A549 (cell line): Measurements from ENCODE around the gene PHOX2A. TPM values are rescaled to one million over a fixed set of nuclear protein-coding genes. Genes with fewer than 3 reads are reported as not detected.

ENCODE experiments used
- ATAC-seq, 2 experiments: fragments of 200-7000 bp in 1 of 2; fragments of >200 bp in 1 of 2; cut with Nextera tagmentation in 1 of 2; cut with Tn5 transposase in 1 of 2; 3 replicates each; pipeline versions ENCODE4 v1.8.0 to v1.9.1; 2018 to 2020; ENCODE audit warnings: mild to moderate bottlenecking in 1 of 2, moderate library complexity in 1 of 2
- CTCF ChIA-PET: fragments of 300-600 bp; sonication (Branson Sonifier 250); formaldehyde crosslinking; extraction: SDS; loops from one replicate; lab custom pipeline; 2021; ENCODE audit warnings: antibody characterized with exemption, inconsistent platforms; lab: Yijun Ruan, JAX
- POLR2A ChIA-PET: fragments of 350-600 bp; formaldehyde crosslinking; extraction: SDS; loops from one replicate; lab custom pipeline; 2021; ENCODE audit warnings: antibody characterized with exemption, inconsistent platforms; lab: Yijun Ruan, JAX
- DNase-seq, 2 experiments: peaks; one replicate each; pipeline versions ENCODE4 v3.0.0 to v3.0.0-alpha.2; 2011 to 2016; ENCODE audit warnings: low read depth in 1 of 2, low spot score in 1 of 2
- FAIRE-seq: peaks from 2 replicates; lab custom pipeline; 2011; peaks lifted over from hg19 to GRCh38; lab: Jason Lieb, UNC
- H3K27ac ChIP-seq, 2 experiments: fragments of >200 bp; sonication (Bioruptor Twin); formaldehyde crosslinking; 3 replicates each; pipeline ENCODE4 v1.5.1; 2016 to 2017
- H3K4me1 ChIP-seq: fragments of >200 bp; sonication (Bioruptor Twin); formaldehyde crosslinking; 3 replicates; pipeline ENCODE4 v1.6.1; 2016
- H3K4me2 ChIP-seq: fragments of >200 bp; sonication (Bioruptor Twin); formaldehyde crosslinking; 3 replicates; pipeline ENCODE4 v1.6.1; 2016
- H3K4me3 ChIP-seq: fragments of >200 bp; sonication (Bioruptor Twin); formaldehyde crosslinking; 3 replicates; pipeline ENCODE4 v1.5.1; 2016
- H3K9me3 ChIP-seq: fragments of >200 bp; sonication (Bioruptor Twin); formaldehyde crosslinking; 3 replicates; pipeline ENCODE4 v1.6.1; 2016
- CEBPB ChIP-seq, 2 experiments: fragments of >200 bp in 1 of 2; sonication (Bioruptor Twin) in 1 of 2; formaldehyde crosslinking in 1 of 2; IDR thresholded peaks; 2 replicates each; pipeline ENCODE4 v1.6.1; 2012 to 2016
- CHD2 ChIP-seq: fragments of 150-350 bp; IDR thresholded peaks from 2 replicates; pipeline ENCODE4 v1.6.1; 2014; ENCODE audit warnings: low read length; ENCODE audit not compliant: partially characterized antibody
- CTCF ChIP-seq: fragments of >200 bp; sonication (Bioruptor Twin); formaldehyde crosslinking; IDR thresholded peaks from 3 replicates; pipeline ENCODE4 v1.5.1; 2016
- ESRRA ChIP-seq: fragments of 150-350 bp; IDR thresholded peaks from 2 replicates; pipeline ENCODE4 v1.6.1; 2014; ENCODE audit warnings: mild to moderate bottlenecking, low read length, borderline replicate concordance
- FOSB ChIP-seq: fragments of 250-450 bp; sonication (Bioruptor Pico); IDR thresholded peaks from 2 replicates; pipeline ENCODE4 v1.5.0; 2020; ENCODE audit warnings: mild to moderate bottlenecking, moderate library complexity
- GATA3 ChIP-seq: IDR thresholded peaks from 2 replicates; pipeline ENCODE4 v1.6.1; 2012; ENCODE audit warnings: borderline replicate concordance
- HES2 ChIP-seq: fragments of >200 bp; sonication (Bioruptor Twin); formaldehyde crosslinking; IDR thresholded peaks from 2 replicates; pipeline ENCODE4 v1.6.1; 2016
- HMGXB4 ChIP-seq: fragments of 250-450 bp; sonication (Bioruptor Pico); IDR thresholded peaks from 2 replicates; pipeline ENCODE4 v1.5.0; 2021; ENCODE audit warnings: mild to moderate bottlenecking, moderate library complexity, borderline replicate concordance
- HOXB13 ChIP-seq: fragments of 250-450 bp; sonication (Bioruptor Pico); IDR thresholded peaks from 2 replicates; pipeline ENCODE4 v1.5.0; 2020; ENCODE audit warnings: low read depth, mild to moderate bottlenecking, moderate library complexity
- HOXB5 ChIP-seq: fragments of 250-450 bp; sonication (Bioruptor Pico); IDR thresholded peaks from 2 replicates; pipeline ENCODE4 v1.5.0; 2020; ENCODE audit warnings: mild to moderate bottlenecking, moderate library complexity
- JUN ChIP-seq, 2 experiments: fragments of >200 bp; sonication (Bioruptor Twin); formaldehyde crosslinking; IDR thresholded peaks; 2 replicates in 1 of 2; 3 replicates in 1 of 2; pipeline ENCODE4 v1.6.1; 2016 to 2017
- JUNB ChIP-seq: fragments of >200 bp; sonication (Bioruptor Twin); formaldehyde crosslinking; IDR thresholded peaks from 2 replicates; pipeline ENCODE4 v1.6.1; 2016
- KDM1A ChIP-seq: fragments of 200-600 bp; sonication (generic); IDR thresholded peaks from 2 replicates; pipeline ENCODE4 v1.6.1; 2016; ENCODE audit warnings: low read depth, mild to moderate bottlenecking
- KDM5A ChIP-seq: fragments of 200-600 bp; sonication (generic); IDR thresholded peaks from 2 replicates; pipeline ENCODE4 v1.6.1; 2016; ENCODE audit warnings: antibody characterized with exemption, mild to moderate bottlenecking
- NPAS2 ChIP-seq: fragments of 250-450 bp; sonication (Bioruptor Pico); IDR thresholded peaks from 2 replicates; pipeline ENCODE4 v1.8.0; 2022; ENCODE audit warnings: mild to moderate bottlenecking, moderate library complexity, borderline replicate concordance
- NR3C1 ChIP-seq: fragments of >200 bp; sonication (Bioruptor Twin); formaldehyde crosslinking; IDR thresholded peaks from 3 replicates; pipeline ENCODE4 v1.6.1; 2017
- POLR2AphosphoS2 ChIP-seq: conservative IDR thresholded peaks from 2 replicates; pipeline ENCODE4 v1.6.1; 2012; ENCODE audit warnings: low read length, improper control_type of control experiment, inconsistent platforms
- RAD21 ChIP-seq, 2 experiments: fragments of >200 bp in 1 of 2; sonication (Bioruptor Twin) in 1 of 2; formaldehyde crosslinking in 1 of 2; IDR thresholded peaks in 1 of 2; conservative IDR thresholded peaks in 1 of 2; 2 replicates in 1 of 2; 3 replicates in 1 of 2; pipeline ENCODE4 v1.6.1; 2012 to 2018; ENCODE audit warnings: inconsistent platforms in 1 of 2
- RCOR1 ChIP-seq: fragments of 150-350 bp; IDR thresholded peaks from 2 replicates; pipeline ENCODE4 v1.6.1; 2014; ENCODE audit warnings: antibody characterized with exemption, low read length, low read depth
- REST ChIP-seq: fragments of 200-600 bp; sonication (generic); IDR thresholded peaks from 2 replicates; pipeline ENCODE4 v1.6.1; 2016; ENCODE audit warnings: antibody characterized with exemption, mild to moderate bottlenecking, moderate library complexity
- RFX5 ChIP-seq: fragments of 450-650 bp; IDR thresholded peaks from 2 replicates; pipeline ENCODE4 v1.7.1; 2014; ENCODE audit warnings: antibody characterized with exemption, mild to moderate bottlenecking, moderate library complexity
- SREBF2 ChIP-seq: fragments of 450-650 bp; IDR thresholded peaks from 2 replicates; pipeline ENCODE4 v1.6.1; 2014; ENCODE audit warnings: mild to moderate bottlenecking, moderate library complexity
- TFCP2L1 ChIP-seq: fragments of 250-450 bp; sonication (Bioruptor Pico); IDR thresholded peaks from 2 replicates; pipeline ENCODE4 v1.5.0; 2021; ENCODE audit warnings: mild to moderate bottlenecking
- TP53 ChIP-seq: fragments of 250-450 bp; sonication (Bioruptor Pico); IDR thresholded peaks from 2 replicates; pipeline ENCODE4 v1.5.0; 2021; ENCODE audit warnings: mild to moderate bottlenecking, moderate library complexity
- ZC3H11A ChIP-seq: fragments of 450-650 bp; IDR thresholded peaks from 2 replicates; pipeline ENCODE4 v1.6.1; 2014; ENCODE audit warnings: antibody characterized with exemption, mild to moderate bottlenecking
- ZNF302 ChIP-seq: fragments of 250-450 bp; sonication (Bioruptor Pico); IDR thresholded peaks from 2 replicates; pipeline ENCODE4 v1.9.0; 2021; ENCODE audit warnings: inconsistent platforms, mild to moderate bottlenecking, moderate library complexity
- ZSCAN20 ChIP-seq: fragments of 250-450 bp; sonication (Bioruptor Pico); IDR thresholded peaks from 2 replicates; pipeline ENCODE4 v1.8.0; 2022; ENCODE audit warnings: mild to moderate bottlenecking, moderate library complexity
- WGBS: methylation state at CpG from one replicate; pipeline ENCODE4 v1.1.6; 2017; ENCODE audit errors: missing lambda C conversion rate; 5-methylcytosine and 5-hydroxymethylcytosine counted together
- polyA plus RNA-seq, 4 experiments: library from polyadenylated mRNA; depleted of rRNA in 3 of 4; stranded (reverse); fragments of >200 nt; fragmentation: RNase III in 1 of 4; extraction: RNeasy Plus Mini Kit Qiagen cat#74134 plus additional on column Dnase treatment in 1 of 4; gene quantifications; 2 replicates in 3 of 4; 3 replicates in 1 of 4; pipeline ENCODE4 v1.2.3, GENCODE V29; 2011 to 2017

PHOX2A gene
- polyA plus RNA-seq, 2 of the 4 experiments (the other 2 are of a cell fraction) = not detected

GRCh38 chr11:72195518-72196270 is 48.3 kb downstream of the PHOX2A start:
- CTCF ChIA-PET = interaction anchor here (8.9 kb wide), 1 partner anchor 11 kb away, joined by 61 read pairs; no protein-coding TSS in a partner anchor
- Histone ChIP-seq H3K4me3 (no peak overlapping the region), H3K27ac (no peak overlapping the region), H3K4me2 (no peak overlapping the region), H3K4me1 (no peaks in the 10 kb centered on the region), H3K9me3 (no peaks in the 10 kb centered on the region)
- FAIRE-seq (no peak), DNase-seq (no peak), ATAC-seq (no peak)
- POLR2A ChIA-PET = no interaction called here
- 78% methylated on average over 12 of the region's 12 CpGs for WGBS
- TF ChIP-seq ZSCAN20 (no peak), HOXB5 (no peak), RFX5 (no peak), GATA3 (no peak), CEBPB (IDR thresholded peaks at IDR 0.05) (no peak)

- no peaks in the 10 kb centered on the region for H3K9me3 ChIP-seq
- no peak within 1 kb of the TSS for H3K4me2 ChIP-seq
- TF ChIP-seq JUNB (no peak), NR3C1 (no peak), KDM1A (no peak), NPAS2 (CRISPR knock-in tag) (no peak), HMGXB4 (CRISPR knock-in tag) (no peak), TFCP2L1 (CRISPR knock-in tag) (no peak)
- TF ChIP-seq, all 56 proteins: peak for 0
- DNase-seq (no peak), FAIRE-seq (no peak), ATAC-seq (no peak)
- WGBS = 75% methylated on average over 4 of the region's 5 CpGs
- Histone ChIP-seq H3K4me3 (no peak within 1 kb of the TSS), H3K4me1 (no peaks in the 10 kb centered on the region), H3K27ac (no peak within 1 kb of the TSS)
- POLR2A ChIA-PET = no interaction called here
- CTCF ChIA-PET = interaction anchor here (0.7 to 8.9 kb wide), 4 partner anchors 7 to 167 kb away, joined by 3 to 61 read pairs (median 4); no protein-coding TSS in a partner anchor
These were observed 52.0 kb downstream of the PHOX2A start, which contains the start of gene FOLR1 for GRCh38 chr11:72191961-72192381. Gene FOLR1 (plus strand): TSS chr11:72192140. CDS start chr11:72192174, 34 bp downstream.

GRCh38 chr11:72190631-72191071 is 53.3 kb downstream of the PHOX2A start:
- no peak for DNase-seq
- TF ChIP-seq CHD2 (no peak), RCOR1 (no peak), KDM1A (no peak), POLR2AphosphoS2 (no peak), HES2 (no peak), HOXB13 (CRISPR knock-in tag) (no peak), FOSB (CRISPR knock-in tag) (no peak), RAD21 (conservative IDR thresholded peaks at IDR 0.05 in 1 of 2, IDR thresholded peaks at IDR 0.05 in 1 of 2) (no peak), ZNF302 (CRISPR knock-in tag) (no peak), NR3C1 (no peak), RFX5 (no peak), KDM5A (no peak), SREBF2 (no peak), TP53 (CRISPR knock-in tag) (no peak), ZC3H11A (no peak), JUN (IDR thresholded peaks at IDR 0.05) (no peak), ESRRA (no peak), CTCF (no peak), REST (no peak)
- TF ChIP-seq, all 56 proteins: peak for 0
- no peaks in the 10 kb centered on the region for H3K4me1 ChIP-seq
- no peak overlapping the region for H3K4me3 ChIP-seq
- WGBS = 68% methylated on average over 5 of the region's 5 CpGs
- ATAC-seq (no peak), FAIRE-seq (no peak)
- H3K4me2 ChIP-seq = no peak overlapping the region
- POLR2A ChIA-PET = no interaction called here
- H3K9me3 ChIP-seq = no peaks in the 10 kb centered on the region
- CTCF ChIA-PET = interaction anchor here (0.7 to 2.3 kb wide), 8 partner anchors 14 to 243 kb away, joined by 3 to 5 read pairs (median 4); partner anchors contain the start of gene CLPB
- no peak overlapping the region for H3K27ac ChIP-seq
